Measurements from ENCODE around the gene ZMYND8. TPM values are rescaled to one million over a fixed set of nuclear protein-coding genes. Genes with fewer than 3 reads are reported as not detected.

The ZMYND8 gene
- total RNA-seq, 1 experiment from 2014 or later = 29.0 TPM

DNA sequence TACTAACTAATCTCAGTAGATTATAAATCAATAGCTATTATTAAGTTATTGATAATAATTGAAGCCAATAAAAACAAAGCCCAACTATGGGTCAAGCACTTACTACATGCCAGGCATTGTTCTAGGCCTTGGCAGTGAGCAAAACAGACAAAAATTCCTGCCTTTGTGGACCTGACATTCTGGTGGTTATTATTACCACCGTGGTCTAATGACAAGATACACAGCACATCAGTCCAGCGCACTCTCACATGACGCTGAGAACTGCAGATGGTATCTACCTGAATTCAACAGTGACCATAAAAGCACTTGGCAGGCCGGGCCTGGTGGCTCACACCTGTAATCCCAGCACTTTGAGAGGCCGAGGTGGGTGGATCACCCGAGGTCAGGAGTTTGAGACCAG, 121.4 kb downstream of the ZMYND8 start:
- intact Hi-C loops (cut with micrococcal nuclease) = no loop called here
- DNase-seq (ENCODE audit: low read depth, low spot score) (no peak), ATAC-seq (no peak)
- CTCF ChIA-PET = no interaction called here
- no peak overlapping the region for H2AFZ ChIP-seq (ENCODE audit: low read depth, low read length, poor library complexity, severe bottlenecking)
- H3K79me2 ChIP-seq (ENCODE audit: insufficient read depth, low read length) = no peaks in the 10 kb centered on the region
- H3K27ac ChIP-seq (ENCODE audit: low read depth, low read length) = no peak overlapping the region
- no peaks in the 10 kb centered on the region for H3K27me3 ChIP-seq (ENCODE audit: insufficient read depth, low read length)
- no peaks in the 10 kb centered on the region; the same call in 1 of the 2 replicates for H4K20me1 ChIP-seq (ENCODE audit: insufficient read depth)
- H3K4me3 ChIP-seq (replicated peaks in 1 of 2; ENCODE audit: low read depth in 1 of 2, low read length in 2 of 2) = no peak overlapping the region
- no peaks in the 10 kb centered on the region for H3K4me1 ChIP-seq (ENCODE audit: control insufficient read depth in 1 of 2, insufficient read depth in 2 of 2, low read length in 2 of 2)
- RAD21 ChIA-PET (ENCODE audit: low non-redundant PET in 1 of 2, low total read pairs in 2 of 2, uncharacterized antibody in 2 of 2, unreplicated experiment in 2 of 2) = no interaction called here
- TF ChIP-seq EZH2 (IDR thresholded peaks at IDR 0.05) (no peak), EZH2phosphoT487 (IDR thresholded peaks at IDR 0.05; ENCODE audit: borderline replicate concordance) (no peak), CEBPB (IDR thresholded peaks at IDR 0.05; ENCODE audit: low read depth) (no peak), SP1 (IDR thresholded peaks at IDR 0.05; ENCODE audit: low read depth) (no peak), POLR2A (IDR thresholded peaks at IDR 0.05; ENCODE audit: borderline replicate concordance, extremely low read depth, insufficient read depth, insufficient read length) (no peak), CBX3 (IDR thresholded peaks at IDR 0.05; ENCODE audit: low read depth) (no peak), ZNF274 (IDR thresholded peaks at IDR 0.05; ENCODE audit: low read depth, low read length) (no peak), YY1 (IDR thresholded peaks at IDR 0.05; ENCODE audit: extremely low read depth, insufficient replicate concordance, low read depth, low read length) (no peak), ELF1 (IDR thresholded peaks at IDR 0.05; ENCODE audit: borderline replicate concordance, low read depth) (no peak), FOSL1 (IDR thresholded peaks at IDR 0.05; ENCODE audit: low read depth) (no peak), ZFX (IDR thresholded peaks at IDR 0.05) (no peak), JUND (IDR thresholded peaks at IDR 0.05) (no peak), CTCF (IDR thresholded peaks at IDR 0.05 in 2 of 3, conservative IDR thresholded peaks at IDR 0.05 in 1 of 3; ENCODE audit: borderline replicate concordance in 1 of 3, insufficient read depth in 1 of 3, low read depth in 2 of 3, low read length in 2 of 3) (no peak), SRF (IDR thresholded peaks at IDR 0.05; ENCODE audit: low read depth) (no peak)
- TF ChIP-seq, protein P1, sequence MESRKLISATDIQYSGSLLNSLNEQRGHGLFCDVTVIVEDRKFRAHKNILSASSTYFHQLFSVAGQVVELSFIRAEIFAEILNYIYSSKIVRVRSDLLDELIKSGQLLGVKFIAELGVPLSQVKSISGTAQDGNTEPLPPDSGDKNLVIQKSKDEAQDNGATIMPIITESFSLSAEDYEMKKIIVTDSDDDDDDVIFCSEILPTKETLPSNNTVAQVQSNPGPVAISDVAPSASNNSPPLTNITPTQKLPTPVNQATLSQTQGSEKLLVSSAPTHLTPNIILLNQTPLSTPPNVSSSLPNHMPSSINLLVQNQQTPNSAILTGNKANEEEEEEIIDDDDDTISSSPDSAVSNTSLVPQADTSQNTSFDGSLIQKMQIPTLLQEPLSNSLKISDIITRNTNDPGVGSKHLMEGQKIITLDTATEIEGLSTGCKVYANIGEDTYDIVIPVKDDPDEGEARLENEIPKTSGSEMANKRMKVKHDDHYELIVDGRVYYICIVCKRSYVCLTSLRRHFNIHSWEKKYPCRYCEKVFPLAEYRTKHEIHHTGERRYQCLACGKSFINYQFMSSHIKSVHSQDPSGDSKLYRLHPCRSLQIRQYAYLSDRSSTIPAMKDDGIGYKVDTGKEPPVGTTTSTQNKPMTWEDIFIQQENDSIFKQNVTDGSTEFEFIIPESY (IDR thresholded peaks at IDR 0.05; ENCODE audit: extremely low read depth, insufficient replicate concordance, low read length) = no peak
- TF ChIP-seq, protein P2, sequence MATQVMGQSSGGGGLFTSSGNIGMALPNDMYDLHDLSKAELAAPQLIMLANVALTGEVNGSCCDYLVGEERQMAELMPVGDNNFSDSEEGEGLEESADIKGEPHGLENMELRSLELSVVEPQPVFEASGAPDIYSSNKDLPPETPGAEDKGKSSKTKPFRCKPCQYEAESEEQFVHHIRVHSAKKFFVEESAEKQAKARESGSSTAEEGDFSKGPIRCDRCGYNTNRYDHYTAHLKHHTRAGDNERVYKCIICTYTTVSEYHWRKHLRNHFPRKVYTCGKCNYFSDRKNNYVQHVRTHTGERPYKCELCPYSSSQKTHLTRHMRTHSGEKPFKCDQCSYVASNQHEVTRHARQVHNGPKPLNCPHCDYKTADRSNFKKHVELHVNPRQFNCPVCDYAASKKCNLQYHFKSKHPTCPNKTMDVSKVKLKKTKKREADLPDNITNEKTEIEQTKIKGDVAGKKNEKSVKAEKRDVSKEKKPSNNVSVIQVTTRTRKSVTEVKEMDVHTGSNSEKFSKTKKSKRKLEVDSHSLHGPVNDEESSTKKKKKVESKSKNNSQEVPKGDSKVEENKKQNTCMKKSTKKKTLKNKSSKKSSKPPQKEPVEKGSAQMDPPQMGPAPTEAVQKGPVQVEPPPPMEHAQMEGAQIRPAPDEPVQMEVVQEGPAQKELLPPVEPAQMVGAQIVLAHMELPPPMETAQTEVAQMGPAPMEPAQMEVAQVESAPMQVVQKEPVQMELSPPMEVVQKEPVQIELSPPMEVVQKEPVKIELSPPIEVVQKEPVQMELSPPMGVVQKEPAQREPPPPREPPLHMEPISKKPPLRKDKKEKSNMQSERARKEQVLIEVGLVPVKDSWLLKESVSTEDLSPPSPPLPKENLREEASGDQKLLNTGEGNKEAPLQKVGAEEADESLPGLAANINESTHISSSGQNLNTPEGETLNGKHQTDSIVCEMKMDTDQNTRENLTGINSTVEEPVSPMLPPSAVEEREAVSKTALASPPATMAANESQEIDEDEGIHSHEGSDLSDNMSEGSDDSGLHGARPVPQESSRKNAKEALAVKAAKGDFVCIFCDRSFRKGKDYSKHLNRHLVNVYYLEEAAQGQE (IDR thresholded peaks at IDR 0.05; ENCODE audit: low read depth) = no peak
- no TSS peak for BruUV-seq (replicated peaks)
- POLR2A ChIA-PET = no interaction called here
- H3K36me3 ChIP-seq (ENCODE audit: control insufficient read depth in 1 of 2, insufficient read depth in 2 of 2, low read length in 2 of 2) = peaks cover 31 to 36% of the 10 kb centered on the region in 2 experiments
- H3K9me2 ChIP-seq (ENCODE audit: insufficient read depth) = no peaks in the 10 kb centered on the region
- no peak overlapping the region for H3K9ac ChIP-seq (ENCODE audit: low read length)
- H3K9me3 ChIP-seq (ENCODE audit: control insufficient read depth in 1 of 2, insufficient read depth in 1 of 2, low read depth in 1 of 2, low read length in 2 of 2) = no peaks in the 10 kb centered on the region
- H3K4me2 ChIP-seq (ENCODE audit: low read length) = no peak overlapping the region

All from HCT116 (cell line).